IMR-90 (cell line): Measurements from ENCODE around the gene FRS3. TPM values are rescaled to one million over a fixed set of nuclear protein-coding genes. Genes with fewer than 3 reads are reported as not detected.

Experiments used
- ATAC-seq: fragments of 200-7000 bp; cut with Tn5 transposase; 2 replicates; pipeline ENCODE4 v1.9.1; 2020; ENCODE audit warnings: low read depth, mild to moderate bottlenecking, moderate library complexity
- BruUV-seq: library from RNA; stranded (reverse); fragments of 400-500 nt; replicated peaks from 2 replicates; lab custom pipeline; 2021; lab: Mats Ljungman, UMichigan
- CTCF ChIA-PET: fragments of 300-600 bp; formaldehyde crosslinking; extraction: SDS; loops from one replicate; lab custom pipeline; 2021; ENCODE audit warnings: antibody characterized with exemption; lab: Yijun Ruan, JAX
- POLR2A ChIA-PET: fragments of 300-600 bp; sonication (Branson Sonifier 250); formaldehyde crosslinking; loops from one replicate; lab custom pipeline; 2022; ENCODE audit warnings: antibody characterized with exemption; ENCODE audit not compliant: unreplicated experiment; lab: Charles Lee
- DNase-seq: peaks from one replicate; pipeline ENCODE4 v3.0.0; 2013
- H2AFZ ChIP-seq: replicated peaks from 2 replicates; pipeline ENCODE3; 2013; ENCODE audit warnings: low read length, mild to moderate bottlenecking; ENCODE audit not compliant: poor library complexity
- H2AK5ac ChIP-seq: 2 replicates; pipeline ENCODE4 v1.6.1; 2013; ENCODE audit warnings: low read depth, low read length, inconsistent platforms
- H2AK9ac ChIP-seq: replicated peaks from 2 replicates; pipeline ENCODE3; 2013; ENCODE audit warnings: mild to moderate bottlenecking, low read depth, low read length, moderate library complexity; ENCODE audit not compliant: poor library complexity
- H2BK120ac ChIP-seq: 2 replicates; pipeline ENCODE4 v1.6.1; 2013; ENCODE audit warnings: low read depth, low read length, inconsistent platforms
- H2BK15ac ChIP-seq: 3 replicates; pipeline ENCODE4 v1.6.1; 2013; ENCODE audit warnings: low read depth, low read length, inconsistent platforms
- H2BK20ac ChIP-seq: 2 replicates; pipeline ENCODE4 v1.6.1; 2013; ENCODE audit warnings: low read depth, mild to moderate bottlenecking, inconsistent platforms, low read length, moderate library complexity
- H2BK5ac ChIP-seq: 2 replicates; pipeline ENCODE4 v1.6.1; 2013; ENCODE audit warnings: mild to moderate bottlenecking, low read depth, low read length, inconsistent platforms; ENCODE audit not compliant: poor library complexity, severe bottlenecking
- H3K14ac ChIP-seq: replicated peaks from 2 replicates; pipeline ENCODE4 v1.6.1; 2013; ENCODE audit warnings: low read depth, low read length, inconsistent platforms
- H3K18ac ChIP-seq: 2 replicates; pipeline ENCODE4 v1.6.1; 2013; ENCODE audit warnings: low read depth, low read length, control low read depth
- H3K23ac ChIP-seq: 2 replicates; pipeline ENCODE4 v1.6.1; 2013; ENCODE audit warnings: low read depth, low read length, inconsistent platforms
- H3K27ac ChIP-seq: 2 replicates; pipeline ENCODE4 v1.5.1; 2013; ENCODE audit warnings: mild to moderate bottlenecking, control low read depth, low read length; ENCODE audit not compliant: insufficient read depth
- H3K27me3 ChIP-seq: 2 replicates; pipeline ENCODE4 v1.6.1; 2013; ENCODE audit warnings: low read length; ENCODE audit not compliant: control insufficient read depth, insufficient read depth
- H3K36me3 ChIP-seq: 2 replicates; pipeline ENCODE4 v1.6.1; 2013; ENCODE audit warnings: low read length, mixed read lengths; ENCODE audit not compliant: control insufficient read depth, insufficient read depth
- H3K4ac ChIP-seq: 2 replicates; pipeline ENCODE4 v1.6.1; 2013; ENCODE audit warnings: low read depth, low read length, inconsistent platforms
- H3K4me1 ChIP-seq: 2 replicates; pipeline ENCODE4 v1.6.1; 2013; ENCODE audit warnings: low read length, mixed read lengths; ENCODE audit not compliant: control insufficient read depth, insufficient read depth
- H3K4me2 ChIP-seq: 2 replicates; pipeline ENCODE4 v1.6.1; 2013; ENCODE audit warnings: low read depth, mild to moderate bottlenecking, control low read depth, low read length, moderate library complexity
- H3K4me3 ChIP-seq: 2 replicates; pipeline ENCODE4 v1.5.1; 2013; ENCODE audit warnings: low read depth, mild to moderate bottlenecking, control low read depth, low read length, moderate library complexity; ENCODE audit not compliant: insufficient read depth
- H3K56ac ChIP-seq: 2 replicates; pipeline ENCODE4 v1.6.1; 2013; ENCODE audit warnings: low read length, inconsistent platforms; ENCODE audit not compliant: insufficient read depth; ENCODE audit errors: extremely low read depth
- H3K79me1 ChIP-seq, 2 experiments: 2 replicates each; pipeline ENCODE4 v1.6.1; 2013; ENCODE audit warnings: low read length in 2 of 2, inconsistent platforms in 1 of 2, low read depth in 1 of 2
- H3K9ac ChIP-seq: 2 replicates; pipeline ENCODE4 v1.6.1; 2013; ENCODE audit warnings: low read depth, low read length, control low read depth
- H3K9me1 ChIP-seq: 2 replicates; pipeline ENCODE4 v1.6.1; 2013; ENCODE audit warnings: low read length, inconsistent platforms; ENCODE audit not compliant: insufficient read depth
- H3K9me3 ChIP-seq: 2 replicates; pipeline ENCODE4 v1.6.1; 2013; ENCODE audit warnings: low read length; ENCODE audit not compliant: control insufficient read depth, insufficient read depth
- H4K20me1 ChIP-seq: 2 replicates; pipeline ENCODE4 v1.6.1; 2013; ENCODE audit warnings: low read length, inconsistent platforms; ENCODE audit not compliant: insufficient read depth
- H4K5ac ChIP-seq: 2 replicates; pipeline ENCODE4 v1.6.1; 2013; ENCODE audit warnings: mild to moderate bottlenecking, low read depth, low read length, control low read depth
- H4K8ac ChIP-seq, 2 experiments: 2 replicates each; pipeline ENCODE4 v1.6.1; 2013; ENCODE audit warnings: low read depth in 2 of 2, low read length in 2 of 2, control low read depth in 1 of 2, inconsistent platforms in 1 of 2
- H4K91ac ChIP-seq: 2 replicates; pipeline ENCODE4 v1.6.1; 2013; ENCODE audit warnings: low read depth, low read length, inconsistent platforms; ENCODE audit not compliant: insufficient read depth
- CEBPB ChIP-seq: IDR thresholded peaks from 2 replicates; pipeline ENCODE4 v1.6.1; 2012; ENCODE audit warnings: low read depth, low read length, improper control_type of control experiment
- CHD1 ChIP-seq: IDR thresholded peaks from 2 replicates; pipeline ENCODE4 v1.6.1; 2012; ENCODE audit warnings: low read depth, low read length, improper control_type of control experiment
- FOS ChIP-seq: fragments of 150-350 bp; IDR thresholded peaks from 2 replicates; pipeline ENCODE4 v1.6.1; 2016; ENCODE audit warnings: low read depth, low read length
- MAFK ChIP-seq: IDR thresholded peaks from 2 replicates; pipeline ENCODE4 v1.6.1; 2012; ENCODE audit warnings: low read depth, low read length, improper control_type of control experiment
- MXI1 ChIP-seq: IDR thresholded peaks from 2 replicates; pipeline ENCODE4 v1.6.1; 2012; ENCODE audit warnings: low read depth, mild to moderate bottlenecking, low read length, moderate library complexity, borderline replicate concordance
- NFE2L2 ChIP-seq: fragments of 150-350 bp; IDR thresholded peaks from 2 replicates; pipeline ENCODE4 v1.6.1; 2016; ENCODE audit warnings: low read depth, mild to moderate bottlenecking, low read length
- POLR2A ChIP-seq: IDR thresholded peaks from 2 replicates; pipeline ENCODE4 v1.6.1; 2012; ENCODE audit warnings: mild to moderate bottlenecking, low read depth, low read length
- RAD21 ChIP-seq: IDR thresholded peaks from 2 replicates; pipeline ENCODE4 v1.6.1; 2012; ENCODE audit warnings: low read length, improper control_type of control experiment
- WGBS, 2 experiments: methylation state at CpG; one replicate each; pipeline versions ENCODE4 v1.1.5 to v1.1.7; 2013; ENCODE audit warnings: missing lambda C conversion rate in 2 of 2; ENCODE audit not compliant: insufficient read length in 1 of 2; ENCODE audit errors: extremely low coverage in 2 of 2; 5-methylcytosine and 5-hydroxymethylcytosine counted together
- dilution Hi-C: fragments of 300-500 bp; cut with HindIII; formaldehyde crosslinking; loops from one replicate; pipeline ENCODE4 v1.14.3; 2018; ENCODE audit warnings: low sequenced_read_pairs; ENCODE audit not compliant: unreplicated experiment
- in situ Hi-C: fragments of 300-500 bp; cut with MboI; formaldehyde crosslinking; loops from 3 replicates; pipeline ENCODE4 v1.14.3; 2019; ENCODE audit warnings: low sequenced_read_pairs, inconsistent platforms, mixed read lengths
- intact Hi-C: fragments of 100-400 bp; cut with micrococcal nuclease; formaldehyde crosslinking; loops from 2 replicates; pipeline ENCODE4 v1.10.0; 2022
- polyA plus RNA-seq, 3 experiments: library from polyadenylated mRNA; depleted of rRNA; stranded (reverse); fragments of >200 nt; gene quantifications; 2 replicates each; pipeline ENCODE4 v1.2.3, GENCODE V29; 2012; ENCODE audit warnings: low replicate concordance in 1 of 3
- total RNA-seq: library from RNA; depleted of rRNA; stranded (reverse); fragments of >200 nt; gene quantifications from 2 replicates; pipeline ENCODE4 v1.2.3, GENCODE V29; 2012
- TF ChIP-seq, protein P1 (sequence below): conservative IDR thresholded peaks from 2 replicates; pipeline ENCODE4 v1.5.1; 2012; ENCODE audit warnings: mild to moderate bottlenecking, low read depth, low read length, improper control_type of control experiment
- TF ChIP-seq, protein P2 (sequence below): fragments of 150-350 bp; IDR thresholded peaks from 2 replicates; pipeline ENCODE4 v1.6.1; 2017; ENCODE audit warnings: mild to moderate bottlenecking, antibody characterized with exemption, low read length, low read depth
- TF ChIP-seq, protein P3 (sequence below): fragments of 150-350 bp; IDR thresholded peaks from 2 replicates; pipeline ENCODE4 v1.6.1; 2016; ENCODE audit warnings: low read depth, mild to moderate bottlenecking, low read length, moderate library complexity, borderline replicate concordance

FRS3 gene
- total and polyA plus RNA-seq, 2 of the 4 experiments (the other 2 are of a cell fraction) = 0.54 to 3.8 TPM

DNA sequence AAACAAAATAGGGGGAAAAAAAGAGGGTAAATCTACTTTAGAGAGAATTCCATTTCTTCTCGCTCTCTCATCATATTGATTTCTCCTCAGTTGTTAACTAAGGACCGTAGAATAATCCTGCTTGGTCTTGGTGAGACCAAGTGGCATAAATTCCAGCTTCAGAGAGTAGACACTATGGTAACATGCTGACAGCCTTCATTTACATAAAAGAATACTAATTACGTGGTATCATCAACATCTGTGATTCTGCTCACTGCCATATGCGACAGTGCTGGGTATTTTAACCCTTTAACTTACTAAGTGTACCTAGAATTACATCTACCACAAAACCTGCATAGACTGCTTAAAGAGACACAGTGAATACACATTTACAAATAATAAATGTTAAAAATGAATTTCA is 34.9 kb upstream of the FRS3 start:
- no peak for ATAC-seq
- Histone ChIP-seq H3K27ac (no peak overlapping the region), H3K4me1 (no peaks in the 10 kb centered on the region), H2BK15ac (no peak overlapping the region), H3K14ac (no peak overlapping the region), H2BK20ac (no peak overlapping the region), H3K4me2 (no peak overlapping the region), H2AFZ (no peak overlapping the region), H3K79me1 (no peaks in the 10 kb centered on the region), H2BK5ac (no peak overlapping the region), H3K9ac (no peak overlapping the region), H4K20me1 (no peaks in the 10 kb centered on the region), H3K18ac (no peak overlapping the region), H3K9me1 (no peaks in the 10 kb centered on the region), H3K23ac (no peak overlapping the region), H2AK5ac (no peak overlapping the region), H3K36me3 (no peaks in the 10 kb centered on the region), H4K91ac (no peak overlapping the region), H2AK9ac (no peak overlapping the region), H3K56ac (no peak overlapping the region), H3K9me3 (no peaks in the 10 kb centered on the region), H4K8ac (no peak overlapping the region), H3K4ac (no peak overlapping the region), H3K4me3 (no peak overlapping the region), H2BK120ac (no peak overlapping the region), H4K5ac (no peak overlapping the region), H3K27me3 (no peaks in the 10 kb centered on the region)
- in situ Hi-C loops = no loop called here
- ChIA-PET POLR2A (no interaction called here), CTCF (no interaction called here)
- BruUV-seq = no TSS peak
- dilution Hi-C loops = no loop called here
- TF ChIP-seq, protein P1, sequence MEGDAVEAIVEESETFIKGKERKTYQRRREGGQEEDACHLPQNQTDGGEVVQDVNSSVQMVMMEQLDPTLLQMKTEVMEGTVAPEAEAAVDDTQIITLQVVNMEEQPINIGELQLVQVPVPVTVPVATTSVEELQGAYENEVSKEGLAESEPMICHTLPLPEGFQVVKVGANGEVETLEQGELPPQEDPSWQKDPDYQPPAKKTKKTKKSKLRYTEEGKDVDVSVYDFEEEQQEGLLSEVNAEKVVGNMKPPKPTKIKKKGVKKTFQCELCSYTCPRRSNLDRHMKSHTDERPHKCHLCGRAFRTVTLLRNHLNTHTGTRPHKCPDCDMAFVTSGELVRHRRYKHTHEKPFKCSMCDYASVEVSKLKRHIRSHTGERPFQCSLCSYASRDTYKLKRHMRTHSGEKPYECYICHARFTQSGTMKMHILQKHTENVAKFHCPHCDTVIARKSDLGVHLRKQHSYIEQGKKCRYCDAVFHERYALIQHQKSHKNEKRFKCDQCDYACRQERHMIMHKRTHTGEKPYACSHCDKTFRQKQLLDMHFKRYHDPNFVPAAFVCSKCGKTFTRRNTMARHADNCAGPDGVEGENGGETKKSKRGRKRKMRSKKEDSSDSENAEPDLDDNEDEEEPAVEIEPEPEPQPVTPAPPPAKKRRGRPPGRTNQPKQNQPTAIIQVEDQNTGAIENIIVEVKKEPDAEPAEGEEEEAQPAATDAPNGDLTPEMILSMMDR = no peak
- TF ChIP-seq FOS = no peak
- no peak for TF ChIP-seq POLR2A
- no peak for TF ChIP-seq NFE2L2
- no peak for TF ChIP-seq MAFK
- TF ChIP-seq MXI1 = no peak
- no peak for TF ChIP-seq CHD1
- TF ChIP-seq, protein P2, sequence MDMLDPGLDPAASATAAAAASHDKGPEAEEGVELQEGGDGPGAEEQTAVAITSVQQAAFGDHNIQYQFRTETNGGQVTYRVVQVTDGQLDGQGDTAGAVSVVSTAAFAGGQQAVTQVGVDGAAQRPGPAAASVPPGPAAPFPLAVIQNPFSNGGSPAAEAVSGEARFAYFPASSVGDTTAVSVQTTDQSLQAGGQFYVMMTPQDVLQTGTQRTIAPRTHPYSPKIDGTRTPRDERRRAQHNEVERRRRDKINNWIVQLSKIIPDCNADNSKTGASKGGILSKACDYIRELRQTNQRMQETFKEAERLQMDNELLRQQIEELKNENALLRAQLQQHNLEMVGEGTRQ = no peak
- TF ChIP-seq, protein P3, sequence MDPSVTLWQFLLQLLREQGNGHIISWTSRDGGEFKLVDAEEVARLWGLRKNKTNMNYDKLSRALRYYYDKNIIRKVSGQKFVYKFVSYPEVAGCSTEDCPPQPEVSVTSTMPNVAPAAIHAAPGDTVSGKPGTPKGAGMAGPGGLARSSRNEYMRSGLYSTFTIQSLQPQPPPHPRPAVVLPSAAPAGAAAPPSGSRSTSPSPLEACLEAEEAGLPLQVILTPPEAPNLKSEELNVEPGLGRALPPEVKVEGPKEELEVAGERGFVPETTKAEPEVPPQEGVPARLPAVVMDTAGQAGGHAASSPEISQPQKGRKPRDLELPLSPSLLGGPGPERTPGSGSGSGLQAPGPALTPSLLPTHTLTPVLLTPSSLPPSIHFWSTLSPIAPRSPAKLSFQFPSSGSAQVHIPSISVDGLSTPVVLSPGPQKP = no peak
- TF ChIP-seq CEBPB = no peak
- TF ChIP-seq RAD21 = no peak
- no peak for DNase-seq
- no CpG with 5 or more reads among the region's 4 CpGs for WGBS, 2 experiments
- intact Hi-C loops = no loop called here
